ENCODE data around the gene EPS8.

GRCh38 chr12:15815730-15816129, 26.5 kb upstream of the EPS8 start:
- TF ChIP-seq CTCF (IDR thresholded peaks at IDR 0.05), result no peak
- TF ChIP-seq POLR2A (IDR thresholded peaks at IDR 0.05), result no peak
